Measurements from ENCODE around the gene ARHGAP18.

Gene ARHGAP18

DNA sequence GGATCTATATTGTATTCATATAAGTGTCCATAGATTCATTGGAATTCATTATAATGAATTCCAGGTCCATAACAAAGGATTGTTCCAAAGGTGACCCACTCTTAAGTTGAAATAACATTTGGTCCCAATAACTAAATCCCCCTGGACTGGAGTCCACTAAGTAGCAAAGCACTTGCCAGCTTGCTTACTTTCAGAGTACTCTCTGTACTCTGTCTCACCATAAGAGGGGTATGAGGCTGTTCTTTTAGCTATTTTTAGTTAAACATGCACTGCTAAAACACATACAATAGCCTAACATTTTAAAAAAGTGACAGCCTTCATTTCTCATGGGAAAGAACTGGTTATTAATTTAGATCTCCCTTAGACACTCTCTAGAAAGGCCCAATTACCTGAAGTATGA is 16.7 kb upstream of the ARHGAP18 start:
- TF ChIP-seq, protein P1, sequence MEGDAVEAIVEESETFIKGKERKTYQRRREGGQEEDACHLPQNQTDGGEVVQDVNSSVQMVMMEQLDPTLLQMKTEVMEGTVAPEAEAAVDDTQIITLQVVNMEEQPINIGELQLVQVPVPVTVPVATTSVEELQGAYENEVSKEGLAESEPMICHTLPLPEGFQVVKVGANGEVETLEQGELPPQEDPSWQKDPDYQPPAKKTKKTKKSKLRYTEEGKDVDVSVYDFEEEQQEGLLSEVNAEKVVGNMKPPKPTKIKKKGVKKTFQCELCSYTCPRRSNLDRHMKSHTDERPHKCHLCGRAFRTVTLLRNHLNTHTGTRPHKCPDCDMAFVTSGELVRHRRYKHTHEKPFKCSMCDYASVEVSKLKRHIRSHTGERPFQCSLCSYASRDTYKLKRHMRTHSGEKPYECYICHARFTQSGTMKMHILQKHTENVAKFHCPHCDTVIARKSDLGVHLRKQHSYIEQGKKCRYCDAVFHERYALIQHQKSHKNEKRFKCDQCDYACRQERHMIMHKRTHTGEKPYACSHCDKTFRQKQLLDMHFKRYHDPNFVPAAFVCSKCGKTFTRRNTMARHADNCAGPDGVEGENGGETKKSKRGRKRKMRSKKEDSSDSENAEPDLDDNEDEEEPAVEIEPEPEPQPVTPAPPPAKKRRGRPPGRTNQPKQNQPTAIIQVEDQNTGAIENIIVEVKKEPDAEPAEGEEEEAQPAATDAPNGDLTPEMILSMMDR (IDR thresholded peaks at IDR 0.05; ENCODE audit: low read depth, low read length) = no peak
- H3K4me3 ChIP-seq (ENCODE audit: low read depth, low read length) = no peak overlapping the region

DNA sequence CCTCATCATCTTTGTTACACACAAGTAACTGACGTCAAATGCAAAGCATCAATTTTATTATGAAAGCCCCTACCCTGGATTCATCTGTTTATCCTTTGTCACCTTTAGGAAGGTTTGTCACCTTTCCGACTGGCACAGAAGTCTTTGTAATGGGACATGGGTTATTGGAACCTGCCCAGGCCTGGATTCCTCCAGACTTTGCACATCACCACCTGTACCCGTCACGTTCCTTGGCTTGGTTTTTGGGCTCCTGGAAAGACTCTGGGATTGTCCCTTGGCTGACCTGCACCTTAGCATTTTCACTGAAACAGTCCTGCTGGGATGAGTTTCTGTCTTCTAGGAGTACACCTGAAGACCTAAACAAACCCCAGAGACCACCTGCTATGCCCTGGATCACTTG is 15.4 kb upstream of the ARHGAP18 start:
- TF ChIP-seq, protein P1 (IDR thresholded peaks at IDR 0.05; ENCODE audit: low read depth, low read length) = no peak
- no peak overlapping the region for H3K4me3 ChIP-seq (ENCODE audit: low read depth, low read length)

DNA sequence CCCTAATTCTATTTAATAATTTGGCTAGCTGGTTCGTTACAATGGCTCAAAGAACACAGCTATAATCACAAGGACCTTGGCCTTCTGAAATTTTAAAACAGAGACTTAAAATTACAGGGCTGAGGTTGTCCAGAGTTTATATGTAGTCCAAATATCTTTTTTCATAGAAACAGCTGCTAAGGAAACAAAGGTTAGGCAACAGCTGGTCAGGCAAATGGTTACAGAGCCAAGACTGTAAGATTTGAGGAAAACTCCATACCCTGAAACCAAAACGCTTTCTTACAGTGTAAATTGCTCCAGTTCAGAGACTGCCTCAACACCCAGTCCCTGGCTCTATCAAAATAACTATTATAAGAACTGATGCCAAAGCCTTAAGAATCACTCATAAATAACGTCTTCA is 9.7 kb upstream of the ARHGAP18 start:
- TF ChIP-seq, protein P1 (IDR thresholded peaks at IDR 0.05; ENCODE audit: low read depth, low read length) = no peak
- no peak overlapping the region for H3K4me3 ChIP-seq (ENCODE audit: low read depth, low read length)

DNA sequence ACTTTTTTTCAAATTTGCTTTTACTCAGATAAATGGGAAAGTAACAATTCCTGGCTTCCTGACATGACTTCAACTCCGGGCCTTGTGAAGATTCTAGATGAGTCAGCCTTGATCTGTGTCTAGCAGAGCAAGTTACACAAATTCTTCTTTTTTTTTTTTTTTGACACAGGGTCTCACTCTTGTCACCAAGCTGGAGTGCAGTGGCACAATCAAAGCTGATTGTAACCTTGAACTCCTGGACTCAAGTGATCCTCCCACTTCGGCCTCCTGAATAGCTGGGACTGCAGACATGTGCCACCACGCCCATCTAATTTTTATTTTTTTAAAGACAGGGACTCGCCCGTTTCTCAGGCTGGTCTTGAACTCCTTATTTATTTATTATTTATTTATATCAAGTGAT is 7.3 kb upstream of the ARHGAP18 start:
- H3K4me3 ChIP-seq (ENCODE audit: low read depth, low read length) = no peak overlapping the region
- TF ChIP-seq, protein P1 (IDR thresholded peaks at IDR 0.05; ENCODE audit: low read depth, low read length) = no peak

DNA sequence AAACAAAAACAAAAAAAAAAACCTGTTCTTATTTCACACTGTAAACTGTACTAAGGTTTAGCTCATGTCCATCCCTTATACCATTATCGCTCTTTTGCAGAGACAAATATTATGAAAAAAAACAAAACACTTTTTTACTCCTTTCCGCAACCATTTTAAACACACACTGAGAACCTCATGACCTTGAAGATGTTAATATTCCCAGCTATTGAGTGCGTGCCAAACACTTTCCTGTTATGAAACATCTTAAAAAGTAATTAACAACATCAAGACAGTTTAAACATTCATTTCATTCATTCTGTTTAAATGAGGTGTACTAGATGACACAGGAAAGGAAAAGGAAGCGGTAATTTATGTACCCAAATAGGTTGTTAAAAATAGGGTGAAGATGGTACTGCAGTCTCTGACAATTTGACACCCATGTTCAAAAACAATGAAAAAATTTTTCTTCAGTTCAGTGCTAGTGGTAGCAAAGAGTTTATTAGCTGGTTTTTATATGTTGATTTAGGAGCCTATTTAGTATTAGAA is 3.9 kb upstream of the ARHGAP18 start:
- TF ChIP-seq, protein P1 (IDR thresholded peaks at IDR 0.05; ENCODE audit: low read depth, low read length) = no peak
- H3K4me3 ChIP-seq (ENCODE audit: low read depth, low read length) = no peak overlapping the region

DNA sequence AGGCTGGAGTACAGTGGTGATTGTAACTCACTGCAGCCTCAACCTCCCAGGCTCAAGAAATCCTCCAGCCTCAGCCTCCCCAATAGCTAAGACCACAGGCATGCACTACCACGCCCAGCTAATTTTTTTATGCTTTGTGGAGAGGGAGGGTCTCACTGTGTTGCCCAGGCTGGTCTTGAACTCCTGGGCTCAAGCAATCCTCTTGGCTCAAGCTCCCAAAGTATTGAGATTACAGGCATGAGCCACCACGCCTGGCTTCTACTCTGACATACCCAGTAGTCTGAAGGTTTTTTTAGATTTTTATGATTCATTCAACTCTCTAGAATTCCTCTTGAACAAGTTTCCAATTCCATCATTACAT is 1.3 kb upstream of the ARHGAP18 start:
- TF ChIP-seq, protein P1 (IDR thresholded peaks at IDR 0.05; ENCODE audit: low read depth, low read length) = no peak
- H3K4me3 ChIP-seq (ENCODE audit: low read depth, low read length) = no peak overlapping the region

DNA sequence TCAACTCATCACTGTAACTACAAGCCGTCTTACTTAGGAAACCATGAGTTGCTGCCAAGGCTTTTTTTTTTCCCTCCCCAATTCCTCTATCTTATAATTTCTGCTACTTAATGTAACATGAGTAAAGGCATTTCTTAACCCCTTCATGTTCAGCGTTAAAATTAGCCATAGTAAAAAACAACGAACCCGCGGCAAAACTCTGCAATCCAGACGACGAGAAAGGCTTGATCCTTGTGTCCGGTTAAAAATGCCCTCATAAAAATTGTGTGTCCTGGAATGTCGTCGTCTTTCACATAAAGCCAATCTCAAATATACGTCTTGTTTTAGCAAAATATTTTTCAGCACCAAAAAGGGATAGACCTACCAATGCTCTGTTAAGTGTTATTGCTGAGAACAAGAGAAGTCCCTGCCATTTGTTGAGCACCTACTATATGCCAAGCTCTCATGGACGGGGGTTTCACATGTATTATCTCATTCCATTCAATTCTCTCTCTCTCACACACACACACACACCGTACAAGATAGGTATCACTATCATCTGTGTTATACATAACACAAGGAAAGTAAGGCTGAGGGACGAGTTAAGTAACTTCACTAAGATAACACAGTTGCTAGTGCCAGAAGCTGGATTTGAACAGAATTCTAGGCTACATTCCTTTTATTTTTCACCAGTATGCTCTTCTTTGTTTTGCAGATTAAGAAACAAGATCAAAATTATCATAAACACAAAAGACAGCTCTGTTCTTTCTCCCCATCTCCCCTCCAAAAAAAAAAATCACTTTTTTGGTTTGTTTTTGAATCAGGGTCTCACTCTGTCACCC is 683 bp upstream of the ARHGAP18 start:
- TF ChIP-seq, protein P1 (IDR thresholded peaks at IDR 0.05; ENCODE audit: low read depth, low read length) = no peak
- peak overlapping the region; percentile 77 for H3K4me3 ChIP-seq (ENCODE audit: low read depth, low read length)
